ENCODE measurements around the gene TCTA.

TCTA gene

DNA sequence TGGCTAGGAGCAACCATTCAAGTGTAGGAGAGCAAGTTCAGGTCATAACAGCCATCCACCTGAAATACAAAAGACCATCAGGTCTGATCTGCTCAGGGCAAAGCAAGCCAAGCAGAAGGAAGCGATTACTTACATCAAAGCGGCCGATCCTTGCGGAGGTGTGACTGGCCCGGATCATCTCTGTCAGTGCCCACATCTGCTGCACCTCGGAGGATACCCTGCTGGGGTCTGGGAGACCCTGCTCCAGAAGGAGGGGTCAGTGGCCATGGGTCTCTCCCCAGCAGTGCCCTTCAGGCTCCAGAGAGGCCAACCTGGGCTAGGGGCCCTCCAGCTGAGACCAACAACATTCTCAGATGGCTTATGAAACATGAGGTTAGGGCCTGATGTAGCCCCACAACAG is 12.6 kb downstream of the TCTA start:
- Histone ChIP-seq H3K9me2 (replicated peaks; ENCODE audit: control insufficient read depth, low read length) (no peaks in the 10 kb centered on the region), H3K9me3 (ENCODE audit: control insufficient read depth, insufficient read depth, low read length) (no peaks in the 10 kb centered on the region), H3K27ac (ENCODE audit: low read depth, low read length) (no peak overlapping the region), H3K79me2 (ENCODE audit: control insufficient read depth, low read length) (peaks cover 5% of the 10 kb centered on the region), H3K27me3 (ENCODE audit: control insufficient read depth, low read length) (no peaks in the 10 kb centered on the region), H3K4me1 (ENCODE audit: control insufficient read depth, low read length) (peaks cover 7% of the 10 kb centered on the region), H3K4me3 (ENCODE audit: low read length) (no peak overlapping the region), H3F3A (ENCODE audit: control insufficient read depth, insufficient read depth) (no peaks in the 10 kb centered on the region), H3K36me3 (ENCODE audit: control insufficient read depth, low read length) (peaks cover 9% of the 10 kb centered on the region), H4K20me1 (ENCODE audit: control insufficient read depth, insufficient read depth, low read depth, low read length) (no peaks in the 10 kb centered on the region), H3K4me2 (ENCODE audit: low read length) (no peak overlapping the region)
- TF ChIP-seq EZH2phosphoT487 (IDR thresholded peaks at IDR 0.05; ENCODE audit: borderline replicate concordance, low read length): no peak
- TF ChIP-seq, protein P1, sequence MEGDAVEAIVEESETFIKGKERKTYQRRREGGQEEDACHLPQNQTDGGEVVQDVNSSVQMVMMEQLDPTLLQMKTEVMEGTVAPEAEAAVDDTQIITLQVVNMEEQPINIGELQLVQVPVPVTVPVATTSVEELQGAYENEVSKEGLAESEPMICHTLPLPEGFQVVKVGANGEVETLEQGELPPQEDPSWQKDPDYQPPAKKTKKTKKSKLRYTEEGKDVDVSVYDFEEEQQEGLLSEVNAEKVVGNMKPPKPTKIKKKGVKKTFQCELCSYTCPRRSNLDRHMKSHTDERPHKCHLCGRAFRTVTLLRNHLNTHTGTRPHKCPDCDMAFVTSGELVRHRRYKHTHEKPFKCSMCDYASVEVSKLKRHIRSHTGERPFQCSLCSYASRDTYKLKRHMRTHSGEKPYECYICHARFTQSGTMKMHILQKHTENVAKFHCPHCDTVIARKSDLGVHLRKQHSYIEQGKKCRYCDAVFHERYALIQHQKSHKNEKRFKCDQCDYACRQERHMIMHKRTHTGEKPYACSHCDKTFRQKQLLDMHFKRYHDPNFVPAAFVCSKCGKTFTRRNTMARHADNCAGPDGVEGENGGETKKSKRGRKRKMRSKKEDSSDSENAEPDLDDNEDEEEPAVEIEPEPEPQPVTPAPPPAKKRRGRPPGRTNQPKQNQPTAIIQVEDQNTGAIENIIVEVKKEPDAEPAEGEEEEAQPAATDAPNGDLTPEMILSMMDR (IDR thresholded peaks at IDR 0.05; ENCODE audit: low read depth, low read length, poor library complexity, severe bottlenecking): no peak

DNA sequence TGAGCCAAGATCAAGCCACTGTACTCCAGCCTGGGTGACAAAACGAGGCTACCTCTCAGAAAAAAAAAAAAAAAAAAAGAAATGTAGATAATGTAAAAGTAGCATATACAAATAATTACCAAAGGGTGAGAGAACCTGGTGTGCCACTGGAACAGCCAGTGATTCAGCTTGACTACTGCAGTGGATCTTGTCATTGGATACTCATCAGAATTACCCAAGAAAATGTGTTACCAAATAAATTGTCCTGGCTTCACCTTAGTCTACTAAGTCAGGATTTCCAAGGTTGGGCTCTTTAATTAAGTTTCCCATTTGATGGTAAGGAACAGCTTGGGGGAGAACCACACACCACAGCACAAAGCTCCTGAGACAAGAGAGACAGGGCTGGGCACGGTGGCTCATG is 15.4 kb downstream of the TCTA start:
- peaks cover 9% of the 10 kb centered on the region for H3K36me3 ChIP-seq (ENCODE audit: control insufficient read depth, low read length)
- no peak for TF ChIP-seq EZH2phosphoT487 (IDR thresholded peaks at IDR 0.05; ENCODE audit: borderline replicate concordance, low read length)
- TF ChIP-seq, protein P1 (IDR thresholded peaks at IDR 0.05; ENCODE audit: low read depth, low read length, poor library complexity, severe bottlenecking): no peak
- 0 out of 2 replicates have a peak overlapping the region, but pooled peaks have one; percentile 51 for H3K4me2 ChIP-seq (ENCODE audit: low read length)
- H3K27ac ChIP-seq (ENCODE audit: low read depth, low read length): no peak overlapping the region
- H3K9me3 ChIP-seq (ENCODE audit: control insufficient read depth, insufficient read depth, low read length): no peaks in the 10 kb centered on the region
- no peaks in the 10 kb centered on the region for H3K27me3 ChIP-seq (ENCODE audit: control insufficient read depth, low read length)
- H3K9me2 ChIP-seq (replicated peaks; ENCODE audit: control insufficient read depth, low read length): no peaks in the 10 kb centered on the region
- H3K4me1 ChIP-seq (ENCODE audit: control insufficient read depth, low read length): peaks cover 10% of the 10 kb centered on the region
- H3F3A ChIP-seq (ENCODE audit: control insufficient read depth, insufficient read depth): no peaks in the 10 kb centered on the region
- H3K79me2 ChIP-seq (ENCODE audit: control insufficient read depth, low read length): peaks cover 5% of the 10 kb centered on the region
- H3K4me3 ChIP-seq (ENCODE audit: low read length): no peak overlapping the region
- no peaks in the 10 kb centered on the region for H4K20me1 ChIP-seq (ENCODE audit: control insufficient read depth, insufficient read depth, low read depth, low read length)

DNA sequence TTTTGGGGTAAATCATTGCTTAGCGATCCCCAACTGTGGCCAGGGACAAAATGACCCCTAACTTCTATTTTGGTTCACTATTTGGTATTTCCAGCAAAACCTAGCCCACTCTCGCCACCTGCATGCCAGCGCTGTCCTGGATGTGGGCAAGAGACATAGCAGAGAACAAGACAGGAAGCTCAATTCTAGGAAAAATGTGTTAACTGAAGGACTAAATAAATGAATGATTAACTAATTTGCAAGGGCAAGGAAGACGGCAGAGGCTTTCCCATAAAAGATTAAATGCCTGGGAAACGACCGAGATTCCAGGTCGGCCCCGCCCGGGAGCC is 16.5 kb downstream of the TCTA start:
- peak overlapping the region; percentile 74 for H3K27ac ChIP-seq (ENCODE audit: low read depth, low read length)
- H4K20me1 ChIP-seq (ENCODE audit: control insufficient read depth, insufficient read depth, low read depth, low read length): no peaks in the 10 kb centered on the region

More for the DNA sequence above, 16.5 kb downstream of the TCTA start:
- peaks cover 5% of the 10 kb centered on the region for H3K79me2 ChIP-seq (ENCODE audit: control insufficient read depth, low read length)
- H3K4me1 ChIP-seq (ENCODE audit: control insufficient read depth, low read length): peaks cover 10% of the 10 kb centered on the region
- no peaks in the 10 kb centered on the region for H3F3A ChIP-seq (ENCODE audit: control insufficient read depth, insufficient read depth)
- H3K27me3 ChIP-seq (ENCODE audit: control insufficient read depth, low read length): no peaks in the 10 kb centered on the region
- H3K36me3 ChIP-seq (ENCODE audit: control insufficient read depth, low read length): peaks cover 9% of the 10 kb centered on the region
- TF ChIP-seq, protein P1 (IDR thresholded peaks at IDR 0.05; ENCODE audit: low read depth, low read length, poor library complexity, severe bottlenecking): no peak
- no peak for TF ChIP-seq EZH2phosphoT487 (IDR thresholded peaks at IDR 0.05; ENCODE audit: borderline replicate concordance, low read length)
- peak overlapping the region; percentile 51 for H3K4me2 ChIP-seq (ENCODE audit: low read length)
- peak overlapping the region; percentile 90 for H3K4me3 ChIP-seq (ENCODE audit: low read length)
- no peaks in the 10 kb centered on the region for H3K9me3 ChIP-seq (ENCODE audit: control insufficient read depth, insufficient read depth, low read length)
- no peaks in the 10 kb centered on the region for H3K9me2 ChIP-seq (replicated peaks; ENCODE audit: control insufficient read depth, low read length)
